ENCODE results near the gene KCP. TPM values are rescaled to one million over a fixed set of nuclear protein-coding genes. Genes with fewer than 3 reads are reported as not detected.

The KCP gene
- total and polyA plus RNA-seq, 2 of the 13 experiments (the other 11 are each of a cell fraction or from before 2014, with no cell fraction given) = 0.37 to 1.0 TPM

DNA sequence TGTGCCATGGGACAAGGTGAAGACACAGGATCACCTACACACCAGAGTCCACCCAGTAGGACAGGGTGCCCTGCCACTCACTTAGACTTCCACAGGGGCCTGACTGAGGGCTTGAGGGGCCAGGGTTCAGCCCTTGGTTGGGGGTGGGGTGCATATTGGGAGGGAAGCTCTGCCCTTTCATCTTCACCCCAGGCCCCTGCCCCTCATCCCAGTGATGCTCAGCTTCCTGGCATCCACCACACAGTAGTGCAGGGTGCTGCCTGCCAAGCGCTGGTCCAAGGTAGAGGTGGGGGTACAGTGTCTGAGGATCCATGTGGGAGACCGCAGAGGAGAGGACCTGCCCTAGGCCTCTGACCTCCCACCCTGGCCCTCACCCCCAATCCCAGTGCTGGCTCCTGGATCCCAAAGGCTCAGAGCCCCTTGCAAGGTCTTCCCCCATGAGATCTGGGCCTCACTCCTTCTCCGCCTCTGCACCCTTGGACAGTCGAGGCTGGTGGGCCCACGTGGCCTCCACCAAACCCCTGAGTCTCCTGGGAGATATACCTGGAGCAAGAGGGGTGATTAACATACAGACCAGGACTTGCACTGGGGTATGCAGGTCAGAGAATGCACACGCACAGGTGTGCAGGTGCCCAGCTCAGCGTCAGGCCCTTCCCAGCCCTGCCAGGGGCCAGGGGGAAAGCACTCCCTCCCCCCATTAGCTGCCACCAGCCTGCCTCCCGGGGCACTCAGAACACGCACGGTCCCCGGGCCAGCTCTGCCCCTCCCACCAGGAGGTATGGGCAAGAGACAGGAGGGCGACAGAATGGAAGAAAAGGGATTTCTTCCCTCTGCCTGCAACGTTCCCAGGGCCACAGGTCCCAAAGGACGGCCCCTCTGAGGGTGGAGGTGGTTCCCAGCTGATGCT lies 18.6 kb upstream of the KCP start:
- in situ Hi-C loops (cut with HindIII; ENCODE audit: extremely low pct_ligation_motif_present, low pct_unique_long_range_greater_than_20kb) = no loop called here
- no peaks in the 10 kb centered on the region for H4K20me1 ChIP-seq (ENCODE audit: insufficient read depth, low read length)
- H3K79me2 ChIP-seq (ENCODE audit: insufficient read depth, low read length) = no peaks in the 10 kb centered on the region
- H3K4me3 ChIP-seq (replicated peaks in 1 of 3; ENCODE audit: insufficient read depth in 1 of 3, low read depth in 2 of 3, low read length in 3 of 3) = no peak overlapping the region
- no peaks in the 10 kb centered on the region for H3K9me3 ChIP-seq (ENCODE audit: low read length)
- peak; percentile 13; the same call in 1 of the 3 replicates for ATAC-seq
- ChIA-PET POLR2A (no interaction called here), CTCF (ENCODE audit: low intra/inter-chr PET ratio, low total read pairs) (no interaction called here)
- no peak for FAIRE-seq
- H3K4me2 ChIP-seq (ENCODE audit: low read depth, low read length) = no peak overlapping the region
- no TSS peak for BruUV-seq (replicated peaks)
- no peaks in the 10 kb centered on the region for H3K36me3 ChIP-seq (replicated peaks in 1 of 2; ENCODE audit: control insufficient read depth in 1 of 2, insufficient read depth in 2 of 2, low read length in 2 of 2)
- no peak overlapping the region for H3K27ac ChIP-seq (ENCODE audit: extremely low read length, insufficient read depth, low read length)
- intact Hi-C loops (cut with micrococcal nuclease; ENCODE audit: unreplicated experiment) = no loop called here
- no peak overlapping the region for H2AFZ ChIP-seq (ENCODE audit: low read length)
- H3K27me3 ChIP-seq (ENCODE audit: control insufficient read depth in 1 of 2, insufficient read depth in 2 of 2, low read length in 2 of 2) = peaks cover 8 to 44% of the 10 kb centered on the region in 2 experiments
- WGBS (ENCODE audit: low lambda C conversion rate) = 21% methylated on average over 6 of the region's 14 CpGs
- no peak overlapping the region for H3K9ac ChIP-seq (ENCODE audit: insufficient read depth, low read depth, low read length)
- H3K4me1 ChIP-seq (ENCODE audit: insufficient read depth, low read length) = peaks cover 14% of the 10 kb centered on the region
- TF ChIP-seq EHMT2 (IDR thresholded peaks at IDR 0.05; ENCODE audit: borderline replicate concordance, low read depth, low read length) = no peak
- TF ChIP-seq, protein P1, sequence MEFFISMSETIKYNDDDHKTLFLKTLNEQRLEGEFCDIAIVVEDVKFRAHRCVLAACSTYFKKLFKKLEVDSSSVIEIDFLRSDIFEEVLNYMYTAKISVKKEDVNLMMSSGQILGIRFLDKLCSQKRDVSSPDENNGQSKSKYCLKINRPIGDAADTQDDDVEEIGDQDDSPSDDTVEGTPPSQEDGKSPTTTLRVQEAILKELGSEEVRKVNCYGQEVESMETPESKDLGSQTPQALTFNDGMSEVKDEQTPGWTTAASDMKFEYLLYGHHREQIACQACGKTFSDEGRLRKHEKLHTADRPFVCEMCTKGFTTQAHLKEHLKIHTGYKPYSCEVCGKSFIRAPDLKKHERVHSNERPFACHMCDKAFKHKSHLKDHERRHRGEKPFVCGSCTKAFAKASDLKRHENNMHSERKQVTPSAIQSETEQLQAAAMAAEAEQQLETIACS (CRISPR knock-in tag; IDR thresholded peaks at IDR 0.05) = no peak
- TF ChIP-seq ZNF383 (CRISPR knock-in tag; IDR thresholded peaks at IDR 0.05; ENCODE audit: borderline replicate concordance) = no peak
- no peak for TF ChIP-seq SRSF4 (IDR thresholded peaks at IDR 0.05; ENCODE audit: low read depth, low read length, poor library complexity, severe bottlenecking)
- TF ChIP-seq MIER3 (CRISPR knock-in tag; IDR thresholded peaks at IDR 0.05; ENCODE audit: borderline replicate concordance) = no peak
- no peak for TF ChIP-seq ZNF615 (CRISPR knock-in tag; IDR thresholded peaks at IDR 0.05; ENCODE audit: borderline replicate concordance)
- TF ChIP-seq, protein P2, sequence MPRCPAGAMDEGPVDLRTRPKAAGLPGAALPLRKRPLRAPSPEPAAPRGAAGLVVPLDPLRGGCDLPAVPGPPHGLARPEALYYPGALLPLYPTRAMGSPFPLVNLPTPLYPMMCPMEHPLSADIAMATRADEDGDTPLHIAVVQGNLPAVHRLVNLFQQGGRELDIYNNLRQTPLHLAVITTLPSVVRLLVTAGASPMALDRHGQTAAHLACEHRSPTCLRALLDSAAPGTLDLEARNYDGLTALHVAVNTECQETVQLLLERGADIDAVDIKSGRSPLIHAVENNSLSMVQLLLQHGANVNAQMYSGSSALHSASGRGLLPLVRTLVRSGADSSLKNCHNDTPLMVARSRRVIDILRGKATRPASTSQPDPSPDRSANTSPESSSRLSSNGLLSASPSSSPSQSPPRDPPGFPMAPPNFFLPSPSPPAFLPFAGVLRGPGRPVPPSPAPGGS (CRISPR knock-in tag; IDR thresholded peaks at IDR 0.05) = no peak
- TF ChIP-seq DNMT3B (CRISPR knock-in tag; conservative IDR thresholded peaks at IDR 0.05) = no peak
- no peak for TF ChIP-seq RFXANK (CRISPR knock-in tag; IDR thresholded peaks at IDR 0.05)
- TF ChIP-seq ZNF713 (CRISPR knock-in tag; IDR thresholded peaks at IDR 0.05) = no peak
- no peak for TF ChIP-seq ZNF230 (CRISPR knock-in tag; IDR thresholded peaks at IDR 0.05)
- no peak for DNase-seq (ENCODE audit: low spot score)
